ENCODE measurements around the gene CCR9. TPM values are rescaled to one million over a fixed set of nuclear protein-coding genes. Genes with fewer than 3 reads are reported as not detected.

CCR9 gene
- total RNA-seq, 1 donor from 2014 or later: not detected

GRCh38 chr3:45939341-45939771 lies 53.0 kb downstream of the CCR9 start:
- H3K9me3 Mint-ChIP-seq: peaks cover 5% of the 10 kb centered on the region
- peaks cover 52% of the 10 kb centered on the region for H3K4me1 Mint-ChIP-seq
- H3K36me3 Mint-ChIP-seq (ENCODE audit: low read depth): peaks cover 71% of the 10 kb centered on the region
- DNase-seq: no peak
- intact Hi-C loops (cut with micrococcal nuclease): loop anchor here (2.0 to 5.0 kb wide), 3 partner anchors 23 to 433 kb away; no protein-coding TSS in a partner anchor
- no peaks in the 10 kb centered on the region for H3K27me3 Mint-ChIP-seq
- H3K4me3 Mint-ChIP-seq: no peak overlapping the region
- H3K27ac Mint-ChIP-seq: peak overlapping the region; percentile 23

- Mint-ChIP-seq H3K27me3 (no peaks in the 10 kb centered on the region), H3K4me1 (peaks cover 59% of the 10 kb centered on the region), H3K9me3 (peaks cover 5% of the 10 kb centered on the region), H3K27ac (peak overlapping the region; percentile 57), H3K36me3 (ENCODE audit: low read depth) (peaks cover 72% of the 10 kb centered on the region), H3K4me3 (no peak overlapping the region)
- DNase-seq: no peak
- intact Hi-C loops (cut with micrococcal nuclease): loop anchor here (5.0 kb wide), 2 partner anchors 267 to 502 kb away; partner anchors contain the start of gene CCR1
Measured at GRCh38 chr3:45940004-45940780, 53.8 kb downstream of the CCR9 start.

GRCh38 chr3:45940781-45941365 lies 54.5 kb downstream of the CCR9 start:
- Mint-ChIP-seq H3K27ac (peak overlapping the region; percentile 48), H3K9me3 (peaks cover 5% of the 10 kb centered on the region), H3K4me1 (peaks cover 65% of the 10 kb centered on the region), H3K27me3 (no peaks in the 10 kb centered on the region), H3K4me3 (no peak overlapping the region), H3K36me3 (ENCODE audit: low read depth) (peaks cover 73% of the 10 kb centered on the region)
- no peak for DNase-seq
- intact Hi-C loops (cut with micrococcal nuclease): loop anchor here (5.0 kb wide), 2 partner anchors 266 to 501 kb away; partner anchors contain the start of gene CCR1

GRCh38 chr3:45942051-45942825 lies 55.9 kb downstream of the CCR9 start:
- Mint-ChIP-seq H3K27ac (peak overlapping the region; percentile 82), H3K36me3 (ENCODE audit: low read depth) (peaks cover 79% of the 10 kb centered on the region), H3K27me3 (no peaks in the 10 kb centered on the region), H3K9me3 (peaks cover 10% of the 10 kb centered on the region), H3K4me3 (peak overlapping the region; percentile 76), H3K4me1 (peaks cover 77% of the 10 kb centered on the region)
- DNase-seq: no peak
- intact Hi-C loops (cut with micrococcal nuclease): loop anchor here (2.0 to 5.0 kb wide), 3 partner anchors 77 to 500 kb away; partner anchors contain the start of gene CCR1

- Mint-ChIP-seq H3K4me1 (peaks cover 82% of the 10 kb centered on the region), H3K4me3 (peak within 1 kb of the TSS; percentile 76), H3K36me3 (ENCODE audit: low read depth) (peaks cover 80% of the 10 kb centered on the region), H3K27me3 (no peaks in the 10 kb centered on the region), H3K27ac (peak within 1 kb of the TSS; percentile 82), H3K9me3 (peaks cover 10% of the 10 kb centered on the region)
- peak; percentile 87 for DNase-seq
- intact Hi-C loops (cut with micrococcal nuclease): loop anchor here (1.0 to 5.0 kb wide), 8 partner anchors 19 to 499 kb away; partner anchors contain the start of genes CCR1 and FYCO1
Measured at GRCh38 chr3:45943207-45943846, 57.0 kb downstream of the CCR9 start, which contains the start of gene CXCR6. Gene CXCR6, plus strand, starts transcription at chr3:45943464. Its CDS starts 3,018 bp downstream, at chr3:45946482.

- peaks cover 83% of the 10 kb centered on the region for H3K4me1 Mint-ChIP-seq
- H3K4me3 Mint-ChIP-seq: peak overlapping the region; percentile 75
- peaks cover 86% of the 10 kb centered on the region for H3K36me3 Mint-ChIP-seq (ENCODE audit: low read depth)
- intact Hi-C loops (cut with micrococcal nuclease): loop anchor here (5.0 kb wide), 2 partner anchors 262 to 497 kb away; partner anchors contain the start of gene CCR1
- no peak for DNase-seq
- peak overlapping the region; percentile 75 for H3K27ac Mint-ChIP-seq
- H3K9me3 Mint-ChIP-seq: peaks cover 10% of the 10 kb centered on the region
- no peaks in the 10 kb centered on the region for H3K27me3 Mint-ChIP-seq
Measured at GRCh38 chr3:45944830-45945620, 58.7 kb downstream of the CCR9 start.

GRCh38 chr3:45946307-45946706 lies 60.0 kb downstream of the CCR9 start:
- intact Hi-C loops (cut with micrococcal nuclease): no loop called here
- Mint-ChIP-seq H3K4me1 (peaks cover 87% of the 10 kb centered on the region), H3K36me3 (ENCODE audit: low read depth) (peaks cover 80% of the 10 kb centered on the region), H3K27me3 (no peaks in the 10 kb centered on the region), H3K27ac (peak overlapping the region; percentile 41), H3K9me3 (peaks cover 5% of the 10 kb centered on the region), H3K4me3 (peak overlapping the region; percentile 43)
- peak; percentile 66 for DNase-seq

- Mint-ChIP-seq H3K27ac (peak overlapping the region; percentile 41), H3K9me3 (peaks cover 5% of the 10 kb centered on the region), H3K4me1 (peaks cover 88% of the 10 kb centered on the region), H3K27me3 (no peaks in the 10 kb centered on the region), H3K4me3 (peak overlapping the region; percentile 43), H3K36me3 (ENCODE audit: low read depth) (peaks cover 81% of the 10 kb centered on the region)
- intact Hi-C loops (cut with micrococcal nuclease): no loop called here
- DNase-seq: no peak
Measured at GRCh38 chr3:45946875-45947274, 60.5 kb downstream of the CCR9 start.

- peak overlapping the region; percentile 34 for H3K4me3 Mint-ChIP-seq
- H3K36me3 Mint-ChIP-seq (ENCODE audit: low read depth): peaks cover 81% of the 10 kb centered on the region
- intact Hi-C loops (cut with micrococcal nuclease): no loop called here
Measured at GRCh38 chr3:45947361-45947760, 61.0 kb downstream of the CCR9 start.

GRCh38 chr3:45948311-45948781 lies 62.0 kb downstream of the CCR9 start:
- H3K4me1 Mint-ChIP-seq: peaks cover 83% of the 10 kb centered on the region
- peaks cover 85% of the 10 kb centered on the region for H3K36me3 Mint-ChIP-seq (ENCODE audit: low read depth)
- no peak for DNase-seq
- peaks cover 5% of the 10 kb centered on the region for H3K9me3 Mint-ChIP-seq
- H3K27ac Mint-ChIP-seq: peak overlapping the region; percentile 87
- no peaks in the 10 kb centered on the region for H3K27me3 Mint-ChIP-seq
- intact Hi-C loops (cut with micrococcal nuclease): no loop called here
- peak overlapping the region; percentile 51 for H3K4me3 Mint-ChIP-seq

More at GRCh38 chr3:45947361-45947760, 61.0 kb downstream of the CCR9 start:
- H3K27me3 Mint-ChIP-seq: no peaks in the 10 kb centered on the region
- peaks cover 86% of the 10 kb centered on the region for H3K4me1 Mint-ChIP-seq
- peaks cover 5% of the 10 kb centered on the region for H3K9me3 Mint-ChIP-seq
- no peak for DNase-seq
- H3K27ac Mint-ChIP-seq: peak overlapping the region; percentile 70

- Mint-ChIP-seq H3K4me1 (peaks cover 83% of the 10 kb centered on the region), H3K27ac (peak overlapping the region; percentile 87), H3K36me3 (ENCODE audit: low read depth) (peaks cover 87% of the 10 kb centered on the region), H3K4me3 (peak overlapping the region; percentile 51), H3K27me3 (no peaks in the 10 kb centered on the region), H3K9me3 (peaks cover 5% of the 10 kb centered on the region)
- intact Hi-C loops (cut with micrococcal nuclease): no loop called here
- DNase-seq: no peak
Measured at GRCh38 chr3:45948881-45949280, 62.5 kb downstream of the CCR9 start.

GRCh38 chr3:45949432-45949831 lies 63.1 kb downstream of the CCR9 start:
- DNase-seq: no peak
- H3K4me3 Mint-ChIP-seq: no peak overlapping the region
- peaks cover 85% of the 10 kb centered on the region for H3K4me1 Mint-ChIP-seq
- H3K27ac Mint-ChIP-seq: peak overlapping the region; percentile 87
- H3K36me3 Mint-ChIP-seq (ENCODE audit: low read depth): peaks cover 91% of the 10 kb centered on the region
- intact Hi-C loops (cut with micrococcal nuclease): no loop called here
- no peaks in the 10 kb centered on the region for H3K27me3 Mint-ChIP-seq
- peaks cover 5% of the 10 kb centered on the region for H3K9me3 Mint-ChIP-seq

Data from activated CD4-positive, alpha-beta T cell treated with anti-CD3 and anti-CD28 coated beads, Interleukin-2, amount 10 ng/mL, durations not matched to agents 24 days and 14 days (primary cell).